ENCODE measurements around the gene PACC1. TPM values are rescaled to one million over a fixed set of nuclear protein-coding genes. Genes with fewer than 3 reads are reported as not detected.

PACC1 gene
- total RNA-seq, 1 experiment from 2014 or later = 17.8 TPM

- intact Hi-C loops (cut with micrococcal nuclease; ENCODE audit: unreplicated experiment) = loop anchor here (5.0 kb wide), 2 partner anchors 327 to 773 kb away; no protein-coding TSS in a partner anchor
- TF ChIP-seq CTCF (IDR thresholded peaks at IDR 0.05; ENCODE audit: unreplicated experiment) = no peak
- CTCF ChIA-PET = interaction anchor here (0.6 to 3.9 kb wide), 26 partner anchors 11 to 775 kb away, joined by 3 to 35 read pairs (median 4); partner anchors contain the start of genes ATF3, DTL, INTS7 and PACC1
- no peak overlapping the region for H3K4me3 Mint-ChIP-seq (ENCODE audit: low read depth, unreplicated experiment)
- DNase-seq = no peak
- no peaks in the 10 kb centered on the region for H3K36me3 Mint-ChIP-seq (ENCODE audit: insufficient read depth, unreplicated experiment)
- no peak overlapping the region for H3K27ac Mint-ChIP-seq (ENCODE audit: unreplicated experiment)
- no peaks in the 10 kb centered on the region for H3K27me3 Mint-ChIP-seq (ENCODE audit: unreplicated experiment)
- H3K9me3 Mint-ChIP-seq (ENCODE audit: low read depth, unreplicated experiment) = no peaks in the 10 kb centered on the region
- no peaks in the 10 kb centered on the region for H3K4me1 Mint-ChIP-seq (ENCODE audit: low read depth, unreplicated experiment)
- no TSS peak for BruUV-seq (replicated peaks)
Observed at GRCh38 chr1:212455401-212455800, 40.7 kb upstream of the PACC1 start.

GRCh38 chr1:212454741-212455140, 40.1 kb upstream of the PACC1 start:
- Mint-ChIP-seq H3K27me3 (ENCODE audit: unreplicated experiment) (no peaks in the 10 kb centered on the region), H3K4me1 (ENCODE audit: low read depth, unreplicated experiment) (no peaks in the 10 kb centered on the region), H3K4me3 (ENCODE audit: low read depth, unreplicated experiment) (no peak overlapping the region), H3K36me3 (ENCODE audit: insufficient read depth, unreplicated experiment) (no peaks in the 10 kb centered on the region), H3K9me3 (ENCODE audit: low read depth, unreplicated experiment) (no peaks in the 10 kb centered on the region), H3K27ac (ENCODE audit: unreplicated experiment) (no peak overlapping the region)
- DNase-seq = no peak
- BruUV-seq (replicated peaks) = no TSS peak
- intact Hi-C loops (cut with micrococcal nuclease; ENCODE audit: unreplicated experiment) = loop anchor here (5.0 kb wide), 3 partner anchors 328 to 772 kb away; no protein-coding TSS in a partner anchor
- CTCF ChIA-PET = interaction anchor here (0.7 to 3.9 kb wide), 5 partner anchors 23 to 774 kb away, joined by 4 to 35 read pairs (median 9); partner anchors contain the start of genes DTL and INTS7
- no peak for TF ChIP-seq CTCF (IDR thresholded peaks at IDR 0.05; ENCODE audit: unreplicated experiment)

GRCh38 chr1:212453156-212453857, 38.6 kb upstream of the PACC1 start:
- Mint-ChIP-seq H3K36me3 (ENCODE audit: insufficient read depth, unreplicated experiment) (no peaks in the 10 kb centered on the region), H3K27me3 (ENCODE audit: unreplicated experiment) (no peaks in the 10 kb centered on the region), H3K4me1 (ENCODE audit: low read depth, unreplicated experiment) (no peaks in the 10 kb centered on the region), H3K4me3 (ENCODE audit: low read depth, unreplicated experiment) (no peak overlapping the region), H3K27ac (ENCODE audit: unreplicated experiment) (no peak overlapping the region), H3K9me3 (ENCODE audit: low read depth, unreplicated experiment) (no peaks in the 10 kb centered on the region)
- intact Hi-C loops (cut with micrococcal nuclease; ENCODE audit: unreplicated experiment) = loop anchor here (5.0 kb wide), 1 partner anchor 756 kb away; no protein-coding TSS in a partner anchor
- BruUV-seq (replicated peaks) = no TSS peak
- CTCF ChIA-PET = no interaction called here
- TF ChIP-seq CTCF (IDR thresholded peaks at IDR 0.05; ENCODE audit: unreplicated experiment) = no peak
- no peak for DNase-seq

- no peak overlapping the region for H3K27ac Mint-ChIP-seq (ENCODE audit: unreplicated experiment)
- H3K27me3 Mint-ChIP-seq (ENCODE audit: unreplicated experiment) = no peaks in the 10 kb centered on the region
- H3K4me3 Mint-ChIP-seq (ENCODE audit: low read depth, unreplicated experiment) = no peak overlapping the region
- H3K4me1 Mint-ChIP-seq (ENCODE audit: low read depth, unreplicated experiment) = no peaks in the 10 kb centered on the region
- no peaks in the 10 kb centered on the region for H3K36me3 Mint-ChIP-seq (ENCODE audit: insufficient read depth, unreplicated experiment)
- intact Hi-C loops (cut with micrococcal nuclease; ENCODE audit: unreplicated experiment) = loop anchor here (5.0 kb wide), 1 partner anchor 755 kb away; no protein-coding TSS in a partner anchor
- BruUV-seq (replicated peaks) = no TSS peak
- H3K9me3 Mint-ChIP-seq (ENCODE audit: low read depth, unreplicated experiment) = no peaks in the 10 kb centered on the region
- TF ChIP-seq CTCF (IDR thresholded peaks at IDR 0.05; ENCODE audit: unreplicated experiment) = no peak
- CTCF ChIA-PET = no interaction called here
- DNase-seq = no peak
Observed at GRCh38 chr1:212452323-212453155, 37.9 kb upstream of the PACC1 start.
